Inflammatory macrophage treated with lipopolysaccharide for 4 hours (primary cell): ENCODE results near the gene SKI.

Experiments
- DNase-seq: peaks from one replicate; pipeline ENCODE4 v3.0.0-alpha.2; 2020

The SKI gene

DNA sequence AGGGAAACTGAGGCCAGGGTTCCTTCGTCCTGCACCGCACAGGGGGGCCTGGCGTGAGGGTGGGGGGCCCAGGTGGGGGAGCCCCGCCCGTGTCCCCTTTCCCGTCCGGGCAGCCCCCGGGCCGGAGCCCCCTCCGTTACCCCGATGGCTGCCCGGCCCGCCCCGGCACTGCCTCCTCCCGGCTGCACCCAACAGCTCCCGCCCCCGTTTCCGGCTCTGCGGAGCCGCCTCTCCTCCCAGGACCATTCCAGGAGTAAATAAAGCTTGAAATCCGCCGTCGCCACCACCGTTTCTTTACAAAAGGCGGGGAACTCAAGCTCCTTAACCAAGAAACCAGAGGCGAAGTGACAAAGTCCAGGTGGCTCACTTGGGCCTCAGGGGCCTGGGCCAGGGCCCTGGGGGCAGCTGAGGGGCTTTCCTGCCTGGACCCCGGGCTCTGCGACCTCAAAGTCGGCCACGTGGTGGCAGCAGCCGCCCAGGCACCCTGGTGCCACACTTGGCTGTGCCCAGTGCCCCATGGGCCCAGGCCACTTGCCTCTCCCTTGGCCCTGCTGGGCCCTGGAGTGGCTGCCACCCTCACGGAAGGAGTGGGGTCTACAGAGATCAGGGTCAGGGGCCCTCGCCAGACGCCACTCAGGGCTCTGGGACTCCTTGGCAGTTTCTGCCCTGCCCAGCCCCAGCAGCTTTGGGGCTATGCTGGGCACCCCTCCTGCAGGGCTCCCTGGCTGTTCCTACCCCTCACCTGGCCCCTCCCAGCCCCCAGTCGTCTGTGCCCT, 33.0 kb upstream of the SKI start:
- peak; percentile 81 for DNase-seq

- no peak for DNase-seq
Measured at GRCh38 chr1:2195785-2196184, 32.3 kb upstream of the SKI start.

GRCh38 chr1:2196901-2197638, 31.0 kb upstream of the SKI start:
- no peak for DNase-seq

DNA sequence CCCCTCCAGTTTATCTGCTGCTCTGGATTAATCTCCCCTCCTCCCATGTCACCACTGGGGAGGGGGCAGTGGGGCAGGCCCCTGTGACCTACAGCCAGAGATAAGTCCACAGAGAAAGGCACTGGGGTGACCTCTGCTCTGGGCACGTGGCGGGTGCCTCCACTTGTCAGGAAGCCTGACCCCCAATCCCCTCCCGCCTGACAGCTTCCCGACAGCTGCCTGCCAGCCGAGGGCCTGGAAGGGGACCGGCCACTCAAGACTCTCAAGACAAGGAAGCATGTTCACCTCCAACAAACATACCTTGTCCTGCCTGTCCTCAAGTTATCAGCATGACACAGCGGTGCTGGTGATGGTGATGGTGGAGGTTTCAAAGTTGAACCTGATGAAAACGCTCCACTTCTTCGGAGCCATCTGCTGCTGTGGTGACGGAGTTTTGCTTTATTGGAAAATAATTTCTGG, 30.4 kb upstream of the SKI start:
- DNase-seq = no peak

GRCh38 chr1:2198571-2198970, 29.5 kb upstream of the SKI start:
- DNase-seq = no peak

DNA sequence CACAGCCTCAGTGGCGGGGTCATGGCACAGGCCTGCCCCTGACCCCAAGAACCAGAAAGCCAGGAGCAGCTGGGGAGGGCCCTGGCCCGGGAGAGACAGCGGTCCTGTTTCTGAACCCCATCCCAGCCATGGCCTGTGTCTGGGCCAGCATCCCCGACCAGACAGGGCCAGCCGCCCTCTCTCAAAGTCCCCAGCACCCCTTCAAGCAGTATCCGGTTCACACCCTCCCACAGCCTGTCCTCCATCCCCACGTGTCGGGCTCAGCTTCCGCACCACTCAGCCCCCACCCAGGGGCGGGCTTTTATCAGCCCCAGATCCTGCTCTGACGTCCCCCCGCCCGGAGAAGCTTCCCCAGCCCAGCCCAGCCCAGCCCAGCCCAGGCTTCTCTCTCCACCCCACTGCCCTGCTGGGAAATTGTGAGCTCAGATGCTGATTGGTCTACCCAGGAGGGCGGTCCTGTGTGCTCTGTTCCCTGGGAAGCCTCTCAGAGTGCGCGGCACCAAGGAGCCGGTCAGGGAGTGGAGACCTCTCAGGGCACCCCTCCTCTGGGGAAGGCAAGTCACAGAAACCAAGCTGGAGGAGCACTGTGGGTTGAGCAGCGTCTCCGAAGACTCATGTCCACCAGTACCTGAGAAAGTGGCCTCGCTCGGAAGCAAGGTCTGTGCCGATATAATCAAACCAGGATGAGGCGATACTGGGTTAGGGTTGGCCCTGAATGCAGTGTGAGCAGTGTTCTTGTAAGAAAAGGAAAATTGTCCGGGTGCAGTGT, 28.9 kb upstream of the SKI start:
- DNase-seq = peak; percentile 85

GRCh38 chr1:2200308-2200943, 27.7 kb upstream of the SKI start:
- no peak for DNase-seq

GRCh38 chr1:2201062-2201461, 27.1 kb upstream of the SKI start:
- no peak for DNase-seq

DNA sequence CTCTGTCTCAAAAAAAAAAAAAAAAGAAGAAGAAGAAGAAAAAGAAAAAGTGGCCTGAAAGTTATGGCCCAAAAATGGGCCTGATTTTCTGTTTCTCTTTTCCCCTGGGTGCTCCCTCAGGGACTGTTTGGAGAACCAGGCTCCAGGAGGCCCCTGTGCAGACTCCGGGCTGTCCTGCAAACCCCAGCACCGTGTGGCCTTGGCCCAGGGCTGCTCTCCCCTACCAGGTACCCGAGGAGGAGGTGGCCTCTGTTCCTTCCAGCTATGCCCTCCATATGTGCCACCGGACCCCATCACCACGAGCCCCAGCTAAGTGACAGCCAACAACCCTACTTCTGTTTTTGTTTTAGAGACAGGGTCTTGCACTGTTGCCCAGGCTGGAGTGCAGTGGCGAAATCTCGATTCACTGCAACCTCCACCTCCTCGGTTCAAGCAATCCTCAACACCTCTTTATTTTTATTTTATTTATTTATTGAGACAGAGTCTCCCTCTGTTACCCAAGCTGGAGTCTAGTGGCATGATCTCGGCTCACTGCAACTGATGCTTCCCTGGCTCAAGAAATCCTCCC, 26.0 kb upstream of the SKI start:
- no peak for DNase-seq

GRCh38 chr1:2202843-2203601, 25.1 kb upstream of the SKI start:
- DNase-seq = no peak

DNA sequence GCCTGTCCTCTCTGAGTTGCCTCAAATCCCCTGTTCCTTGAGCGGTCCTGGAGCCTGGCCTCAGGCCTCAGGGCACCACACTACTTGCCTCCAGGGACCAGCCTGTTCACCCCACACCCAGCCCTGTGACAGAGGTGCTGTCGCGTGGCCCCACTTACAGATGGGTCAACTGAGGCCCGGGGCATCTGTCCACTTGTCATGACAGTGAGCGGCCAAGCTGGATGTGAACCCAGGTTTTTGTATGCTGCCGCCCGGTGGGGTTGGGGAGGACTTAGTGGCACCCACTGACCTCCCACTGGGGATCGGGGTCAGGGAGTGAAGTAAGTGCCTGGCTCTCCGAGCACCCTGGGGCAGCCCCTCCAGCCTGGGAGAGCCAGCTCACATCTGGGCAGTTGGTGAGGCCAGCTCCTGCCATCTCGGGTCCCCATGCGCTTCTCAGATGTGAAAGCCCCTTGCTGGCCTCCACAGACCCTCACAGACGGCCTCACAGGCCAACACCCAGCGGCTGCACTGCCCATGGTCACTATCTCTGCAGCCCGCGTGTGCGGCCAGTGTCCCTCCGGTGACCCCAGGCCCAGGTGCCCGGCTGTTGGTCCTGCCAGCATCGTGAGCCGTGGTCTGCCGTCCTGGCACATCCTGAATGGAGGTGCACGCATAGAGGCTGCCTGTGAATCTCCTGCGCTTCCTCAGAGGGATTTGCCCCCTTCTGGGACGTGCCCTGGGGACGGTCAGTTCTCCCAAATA, 24.3 kb upstream of the SKI start:
- no peak for DNase-seq

DNA sequence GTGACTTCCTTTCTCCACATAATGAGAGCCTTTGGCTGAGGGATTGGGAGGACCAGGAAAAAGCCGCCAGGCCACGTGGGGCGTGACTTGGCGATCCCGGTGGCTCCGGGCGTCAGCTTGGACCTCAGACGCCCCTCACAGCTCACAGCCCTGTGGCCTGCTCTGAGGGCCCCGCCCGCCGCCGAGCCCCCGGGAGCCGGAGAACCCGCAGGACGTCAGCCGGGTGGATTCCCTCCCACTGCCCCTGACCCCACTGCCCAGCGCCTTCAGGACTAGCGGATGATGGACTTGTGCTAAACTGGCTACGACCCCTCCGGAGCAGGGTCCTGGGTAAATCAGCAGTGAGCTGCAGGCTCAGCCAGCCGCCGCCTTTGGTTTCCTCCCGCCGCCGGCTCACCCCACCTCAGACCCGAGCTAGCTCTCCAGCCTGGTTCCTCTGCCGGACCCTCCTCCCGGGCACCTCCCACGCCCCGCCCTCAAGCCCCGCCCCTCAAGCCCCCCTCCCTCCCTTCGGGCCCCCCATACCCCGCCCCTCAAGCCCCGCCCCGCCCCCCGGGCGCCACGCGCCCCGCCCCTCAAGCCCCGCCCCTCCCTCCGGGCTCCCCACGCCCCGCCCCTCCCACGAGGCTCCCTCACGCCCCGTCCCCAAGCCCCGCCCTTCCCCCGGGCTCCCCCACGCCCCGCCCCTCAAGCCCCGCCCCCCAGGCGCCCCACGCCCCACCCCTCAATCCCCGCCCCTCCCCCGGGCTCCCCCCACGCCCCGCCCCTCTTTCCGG, 23.5 kb upstream of the SKI start:
- DNase-seq = no peak

GRCh38 chr1:2205191-2205952, 22.7 kb upstream of the SKI start:
- peak; percentile 85 for DNase-seq

GRCh38 chr1:2206813-2207487, 21.2 kb upstream of the SKI start:
- no peak for DNase-seq

DNA sequence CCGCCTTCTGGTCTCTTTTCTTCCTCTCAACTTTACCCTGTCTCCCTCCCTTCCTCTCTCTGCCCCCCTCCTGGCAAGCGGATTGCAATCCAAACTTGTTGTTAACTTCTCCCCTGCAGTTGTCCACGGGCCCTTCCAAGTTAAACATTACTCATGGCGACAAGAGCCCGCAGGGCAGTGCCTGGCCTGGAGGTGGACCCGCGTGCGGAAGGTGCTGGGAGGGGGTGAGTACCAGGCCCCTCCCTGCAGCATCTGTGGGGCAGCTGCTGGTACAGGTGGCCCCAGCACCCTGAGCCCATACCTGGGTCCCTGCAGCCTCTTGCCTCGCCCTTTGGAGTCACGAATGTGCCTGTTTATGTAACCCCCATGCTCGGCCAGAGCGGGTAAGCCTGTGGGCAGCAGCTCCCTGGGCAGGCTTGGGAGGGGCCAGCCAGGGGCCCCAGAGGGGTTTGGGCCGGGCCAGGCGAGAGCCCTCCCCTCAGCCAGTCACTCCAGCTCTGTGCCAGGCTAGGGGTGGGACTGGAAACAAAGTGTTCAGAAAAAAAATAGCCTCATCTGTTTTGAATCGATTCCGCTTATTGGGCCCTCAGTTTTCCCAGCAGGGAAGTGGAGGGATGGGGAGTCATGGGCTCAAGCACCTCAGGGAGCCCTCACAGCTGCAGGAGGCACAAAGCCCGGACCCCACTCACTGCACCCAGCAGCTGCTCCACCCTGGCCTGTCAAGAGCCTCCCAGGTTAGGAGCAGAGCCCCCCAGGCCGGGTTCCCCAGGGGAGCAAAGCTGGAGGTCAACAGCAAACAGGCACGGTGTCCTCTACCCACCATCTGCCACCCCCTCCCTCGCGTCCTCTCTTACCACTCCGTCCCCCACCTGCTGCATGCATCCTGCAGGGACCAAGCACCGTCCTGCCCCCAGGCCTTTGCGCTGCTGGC, 19.5 kb upstream of the SKI start:
- no peak for DNase-seq

DNA sequence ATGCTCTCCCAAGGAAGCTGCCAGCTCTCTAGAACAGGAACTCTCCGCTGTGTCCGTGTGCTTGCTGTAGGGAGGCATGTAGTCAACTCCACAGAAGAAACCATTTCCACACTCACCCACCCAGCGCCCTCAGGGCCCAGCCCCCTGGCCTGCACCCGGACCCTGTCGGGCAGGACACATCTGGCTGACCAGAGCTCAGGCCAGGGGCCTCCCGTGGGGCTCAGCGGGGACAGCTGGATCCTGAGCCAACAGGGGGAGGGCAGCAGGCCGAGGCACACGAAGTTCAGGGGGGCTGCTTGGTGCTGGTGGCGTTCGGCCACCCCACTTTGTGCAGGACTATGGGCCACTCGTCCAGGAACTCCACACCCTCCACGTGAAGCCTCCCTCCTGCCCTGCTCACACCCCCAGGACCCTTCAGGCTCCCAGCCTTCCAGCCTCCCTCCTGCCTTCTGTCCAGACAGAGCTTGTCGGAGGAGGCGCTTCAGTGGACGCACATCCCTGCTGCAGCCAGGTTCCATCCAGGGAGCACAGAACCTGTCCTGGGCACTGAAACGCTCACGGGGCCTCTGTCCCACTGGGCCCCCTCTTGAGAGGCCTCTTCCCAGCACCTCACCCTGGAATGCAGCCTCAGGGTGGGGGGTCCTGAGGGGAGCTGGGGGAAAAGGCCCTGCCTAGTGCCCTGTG, 18.6 kb upstream of the SKI start:
- DNase-seq = no peak

DNA sequence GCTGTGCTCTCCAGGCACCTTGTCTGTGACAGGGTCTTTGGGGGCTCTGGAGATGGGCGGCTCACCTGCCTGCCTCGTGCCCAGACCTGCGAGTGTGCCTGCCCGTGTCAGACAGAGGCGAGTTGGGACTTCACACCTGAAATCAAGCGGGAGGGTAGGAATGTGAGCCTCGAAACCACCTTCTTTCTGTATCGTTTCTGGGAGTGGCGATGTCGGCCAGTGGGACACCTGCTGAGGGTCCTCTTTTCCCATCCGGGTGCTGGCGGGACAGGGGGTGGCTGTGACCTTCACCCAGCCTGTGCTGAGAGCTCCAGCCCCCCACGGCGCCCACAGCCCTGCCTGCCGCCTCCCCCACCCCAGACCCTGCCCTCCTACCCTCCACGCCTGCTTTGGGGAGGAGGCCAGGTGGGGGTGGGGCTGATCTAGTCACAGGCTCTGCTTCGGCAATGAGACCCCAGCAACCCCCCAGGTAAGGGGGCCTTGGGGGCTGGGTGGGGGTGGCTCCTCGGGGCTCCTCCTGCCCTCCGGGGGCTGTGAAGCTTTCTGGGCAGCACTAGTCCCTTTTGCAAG, 17.9 kb upstream of the SKI start:
- no peak for DNase-seq
